Spleen (tissue), 7 donors: Measurements from ENCODE around the gene ELAVL3.

Source experiments
- POLR2AphosphoS5 ChIP-seq, 3 donors: sonication (generic); formaldehyde crosslinking; IDR thresholded peaks; one replicate each; pipeline ENCODE4 v1.5.1; 2017; ENCODE audit warnings: antibody characterized with exemption in 3 of 3
- TF ChIP-seq, protein P1 (sequence below), 11 experiments: fragments of 200-600 bp in 7 of 11; fragments of 450-650 bp in 4 of 11; sonication (generic) in 4 of 11; IDR thresholded peaks in 8 of 11; conservative IDR thresholded peaks in 3 of 11; 1 replicate in 7 of 11; 2 replicates in 4 of 11; pipeline versions ENCODE4 v1.4.0 to v1.8.0; 2016 to 2021; ENCODE audit warnings: antibody characterized with exemption in 11 of 11, inconsistent platforms in 4 of 11, mild to moderate bottlenecking in 1 of 11
- donor health status: DM: no; HTN: no; CAD: no; lungs with moderate emphysema.
- donor health status: DM: no; HTN: no; CAD: no.
- donor health status: DM: no; HTN: no; CAD: no.

DNA sequence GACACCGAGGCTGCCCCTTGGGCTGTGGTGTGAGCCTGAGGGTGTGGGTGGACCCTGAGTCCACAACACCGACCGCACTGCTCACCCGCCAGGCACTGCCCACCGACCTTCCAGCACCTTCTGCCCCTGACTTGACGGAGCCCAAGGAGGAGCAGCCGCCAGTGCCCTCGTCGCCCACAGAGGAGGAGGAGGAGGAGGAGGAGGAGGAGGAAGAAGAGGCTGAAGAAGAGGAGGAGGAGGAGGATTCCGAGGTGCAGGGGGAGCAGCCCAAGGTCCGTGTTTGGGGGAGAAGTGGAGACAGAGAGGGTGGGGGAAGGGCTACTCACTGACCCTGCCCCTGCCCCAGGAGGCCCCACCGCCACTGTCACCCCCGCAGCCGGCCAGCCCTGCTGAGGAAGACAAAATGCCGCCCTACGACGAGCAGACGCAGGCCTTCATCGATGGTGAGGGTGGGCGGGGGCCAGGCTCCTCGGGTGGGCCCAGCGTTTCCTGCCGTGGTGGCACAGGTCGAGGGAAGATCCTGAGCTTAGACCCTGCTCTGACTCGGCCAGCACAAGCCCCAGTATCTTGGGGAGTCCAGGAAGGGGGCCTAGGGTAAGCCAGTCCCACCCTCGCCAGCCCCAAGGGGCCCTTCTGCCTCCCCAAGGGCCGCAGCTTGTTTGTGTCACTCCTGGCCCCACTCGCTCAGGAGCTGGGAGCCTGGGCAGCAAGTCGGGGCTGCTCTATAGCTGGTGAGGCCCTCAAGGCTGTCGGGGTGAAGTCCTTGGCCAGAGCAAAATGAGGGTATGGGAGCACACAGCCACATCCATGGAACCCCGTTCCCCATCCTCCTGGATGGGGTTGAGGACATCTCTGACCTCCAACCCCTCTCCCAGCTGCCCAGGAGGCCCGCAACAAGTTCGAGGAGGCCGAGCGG is 33.2 kb downstream of the ELAVL3 start:
- TF ChIP-seq, protein P1, sequence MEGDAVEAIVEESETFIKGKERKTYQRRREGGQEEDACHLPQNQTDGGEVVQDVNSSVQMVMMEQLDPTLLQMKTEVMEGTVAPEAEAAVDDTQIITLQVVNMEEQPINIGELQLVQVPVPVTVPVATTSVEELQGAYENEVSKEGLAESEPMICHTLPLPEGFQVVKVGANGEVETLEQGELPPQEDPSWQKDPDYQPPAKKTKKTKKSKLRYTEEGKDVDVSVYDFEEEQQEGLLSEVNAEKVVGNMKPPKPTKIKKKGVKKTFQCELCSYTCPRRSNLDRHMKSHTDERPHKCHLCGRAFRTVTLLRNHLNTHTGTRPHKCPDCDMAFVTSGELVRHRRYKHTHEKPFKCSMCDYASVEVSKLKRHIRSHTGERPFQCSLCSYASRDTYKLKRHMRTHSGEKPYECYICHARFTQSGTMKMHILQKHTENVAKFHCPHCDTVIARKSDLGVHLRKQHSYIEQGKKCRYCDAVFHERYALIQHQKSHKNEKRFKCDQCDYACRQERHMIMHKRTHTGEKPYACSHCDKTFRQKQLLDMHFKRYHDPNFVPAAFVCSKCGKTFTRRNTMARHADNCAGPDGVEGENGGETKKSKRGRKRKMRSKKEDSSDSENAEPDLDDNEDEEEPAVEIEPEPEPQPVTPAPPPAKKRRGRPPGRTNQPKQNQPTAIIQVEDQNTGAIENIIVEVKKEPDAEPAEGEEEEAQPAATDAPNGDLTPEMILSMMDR (IDR thresholded peaks at IDR 0.05 in 8 of 11, conservative IDR thresholded peaks at IDR 0.05 in 3 of 11): peak in 1 of 11 experiments; percentile 12
- peak in 1 of 3 donors; percentile 52 for TF ChIP-seq POLR2AphosphoS5 (IDR thresholded peaks at IDR 0.05)
